Stimulated activated naive B cell treated with anti-CD40 and anti-IgM and Interleukin-4, amounts not matched to agents 10 μg/mL and 1 μg/mL and 100 μg/mL, for 72 hours (primary cell): Measurements from ENCODE around the gene ITGB2.
"Not testable (repeated sequence)": the region's sequence is repeated elsewhere in the genome, so short reads cannot be mapped to it uniquely, and the experiment has no call there.

Source experiments
- ATAC-seq, 2 donors: fragments of 150-1000 bp; cut with Tn5 transposase; replicated peaks; 2 replicates each; pipeline ENCODE4 v1.10.0; 2021; ENCODE audit warnings: moderate library complexity in 1 of 2
- DNase-seq: peaks from one replicate; pipeline ENCODE4 v3.0.0; 2021
- H3K27ac Mint-ChIP-seq: one replicate; pipeline ENCODE4 v1.8.0; 2022; ENCODE audit warnings: mild to moderate bottlenecking, mixed read lengths
- H3K27me3 Mint-ChIP-seq, 2 donors: one replicate each; pipeline ENCODE4 v1.8.0; 2022; ENCODE audit warnings: mixed read lengths in 2 of 2
- H3K36me3 Mint-ChIP-seq, 2 donors: one replicate each; pipeline ENCODE4 v1.8.0; 2022; ENCODE audit warnings: mixed read lengths in 2 of 2, mild to moderate bottlenecking in 1 of 2
- H3K4me1 Mint-ChIP-seq, 2 donors: one replicate each; pipeline ENCODE4 v1.8.0; 2022; ENCODE audit warnings: mixed read lengths in 2 of 2, mild to moderate bottlenecking in 1 of 2
- H3K4me3 Mint-ChIP-seq, 2 donors: one replicate each; pipeline ENCODE4 v1.8.0; 2022; ENCODE audit warnings: mild to moderate bottlenecking in 2 of 2, mixed read lengths in 2 of 2, moderate library complexity in 1 of 2
- H3K9me3 Mint-ChIP-seq, 2 donors: one replicate each; pipeline ENCODE4 v1.8.0; 2022; ENCODE audit warnings: mixed read lengths in 2 of 2, mild to moderate bottlenecking in 1 of 2

The ITGB2 gene

DNA sequence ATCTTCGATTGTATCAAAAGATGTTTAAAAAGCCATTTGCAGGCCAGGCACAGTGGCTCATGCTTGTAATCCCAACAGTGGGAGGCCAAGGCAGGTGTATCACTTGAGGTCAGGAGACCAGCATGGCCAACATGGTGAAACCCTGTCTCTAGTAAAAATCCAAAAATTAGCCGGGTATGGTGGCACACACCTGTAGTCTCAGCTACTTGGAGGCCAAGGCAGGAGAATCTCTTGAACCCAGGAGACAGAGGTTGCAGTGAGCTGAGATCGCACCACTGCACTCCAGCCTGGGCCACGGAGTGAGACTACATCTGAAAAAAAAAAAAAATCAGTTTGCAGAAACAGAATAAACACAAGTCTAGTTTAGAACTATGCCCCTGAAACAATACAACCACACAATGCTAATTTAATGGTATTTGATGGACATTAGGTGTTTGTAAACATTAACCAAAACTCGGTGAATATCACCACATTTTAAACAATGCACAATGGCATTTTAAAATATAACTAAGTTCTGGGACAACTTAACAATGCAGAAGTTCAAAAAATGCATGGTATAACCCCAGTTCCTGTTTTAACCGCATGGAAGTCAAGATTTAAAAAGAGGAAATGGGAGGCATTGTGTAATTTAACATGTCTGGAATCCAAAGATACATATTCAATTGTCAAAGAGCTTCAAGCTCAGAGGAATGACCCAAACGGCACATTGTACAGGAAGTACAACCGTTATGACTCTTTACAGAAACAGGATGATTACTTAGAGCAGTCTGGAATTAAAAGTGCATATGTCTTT lies 40.1 kb downstream of the ITGB2 start:
- Mint-ChIP-seq H3K36me3 (peaks cover 0 to 10% of the 10 kb centered on the region in 2 donors), H3K27ac (peak overlapping the region; percentile 75), H3K27me3 (no peaks in the 10 kb centered on the region), H3K4me1 (peaks cover 32 to 67% of the 10 kb centered on the region in 2 donors), H3K4me3 (peak overlapping the region; percentile 42 to 70), H3K9me3 (no peaks in the 10 kb centered on the region)
- ATAC-seq (peak; percentile 60 to 72), DNase-seq (no peak)

DNA sequence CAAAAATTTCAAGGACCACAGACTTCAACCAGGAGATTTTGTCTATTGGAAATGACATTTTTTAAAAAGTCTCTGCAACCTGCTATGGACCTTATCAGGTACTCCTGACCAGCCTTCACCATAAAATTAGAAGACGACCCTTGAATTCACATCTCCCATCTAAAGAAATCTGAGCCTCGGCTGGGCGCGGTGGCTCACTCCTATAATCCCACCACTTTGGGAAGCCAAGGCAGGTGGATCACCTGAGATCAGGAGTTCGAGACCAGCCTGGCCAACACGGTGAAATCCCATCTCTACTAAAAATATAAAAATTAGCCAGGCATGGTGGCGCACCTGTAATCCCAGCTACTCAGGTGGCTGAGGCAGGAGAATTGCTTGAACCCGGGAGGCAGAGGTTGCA lies 41.5 kb downstream of the ITGB2 start:
- H3K4me1 Mint-ChIP-seq = peaks cover 40 to 80% of the 10 kb centered on the region in 2 donors
- not testable (repeated sequence) for ATAC-seq

DNA sequence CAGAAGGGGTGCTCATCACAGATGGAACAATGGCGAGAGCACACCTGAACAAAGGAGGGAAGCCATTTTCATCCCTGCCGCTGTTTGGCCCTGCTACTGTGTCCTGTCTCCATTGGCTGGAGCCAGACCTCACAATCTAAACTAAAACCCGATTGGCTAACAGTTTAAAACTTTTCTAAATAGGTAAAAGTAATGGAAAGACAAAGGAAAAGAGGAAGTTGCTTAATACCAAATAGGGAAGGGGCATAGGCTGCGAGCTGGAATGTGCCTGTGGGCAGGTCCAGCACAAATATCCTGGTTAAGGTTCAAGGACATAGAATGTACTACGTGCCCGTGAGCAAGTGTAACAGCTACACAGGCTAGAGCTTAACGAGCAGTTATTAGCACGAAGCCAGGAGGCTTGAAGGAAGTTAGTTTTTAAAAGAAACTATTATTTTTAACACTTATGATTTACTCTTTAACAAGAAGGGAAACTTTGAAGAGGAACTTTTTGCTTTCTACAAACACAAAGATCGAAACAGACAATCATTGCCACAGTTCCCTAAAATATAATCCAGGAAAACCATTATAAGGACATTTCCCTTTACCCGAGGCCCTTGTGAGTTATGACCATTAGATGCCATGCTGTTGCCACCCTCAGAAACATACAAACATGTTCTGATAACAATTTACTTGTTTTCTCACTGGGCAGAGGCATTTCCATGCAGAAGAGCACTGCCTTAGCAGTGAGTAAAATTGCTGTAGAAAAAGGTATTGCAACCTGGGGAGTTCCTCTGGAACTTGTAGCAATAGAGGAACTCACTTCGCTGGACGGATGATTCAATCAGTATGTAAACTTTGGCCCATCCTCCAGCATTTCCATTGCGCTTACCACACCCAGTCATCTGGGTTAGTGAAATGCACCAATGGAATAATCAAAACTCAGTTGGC lies 42.4 kb downstream of the ITGB2 start:
- Mint-ChIP-seq H3K4me1 (peaks cover 42 to 80% of the 10 kb centered on the region in 2 donors), H3K9me3 (no peaks in the 10 kb centered on the region), H3K27ac (peak overlapping the region; percentile 71), H3K27me3 (no peaks in the 10 kb centered on the region), H3K4me3 (peak overlapping the region; percentile 61 to 72), H3K36me3 (no peaks in the 10 kb centered on the region)
- ATAC-seq = peak; percentile 19 to 33
- DNase-seq = no peak

More for the DNA sequence above, 41.5 kb downstream of the ITGB2 start:
- not testable (repeated sequence) for H3K9me3 Mint-ChIP-seq, DNase-seq, H3K27ac Mint-ChIP-seq, H3K4me3 Mint-ChIP-seq, H3K27me3 Mint-ChIP-seq, H3K36me3 Mint-ChIP-seq

DNA sequence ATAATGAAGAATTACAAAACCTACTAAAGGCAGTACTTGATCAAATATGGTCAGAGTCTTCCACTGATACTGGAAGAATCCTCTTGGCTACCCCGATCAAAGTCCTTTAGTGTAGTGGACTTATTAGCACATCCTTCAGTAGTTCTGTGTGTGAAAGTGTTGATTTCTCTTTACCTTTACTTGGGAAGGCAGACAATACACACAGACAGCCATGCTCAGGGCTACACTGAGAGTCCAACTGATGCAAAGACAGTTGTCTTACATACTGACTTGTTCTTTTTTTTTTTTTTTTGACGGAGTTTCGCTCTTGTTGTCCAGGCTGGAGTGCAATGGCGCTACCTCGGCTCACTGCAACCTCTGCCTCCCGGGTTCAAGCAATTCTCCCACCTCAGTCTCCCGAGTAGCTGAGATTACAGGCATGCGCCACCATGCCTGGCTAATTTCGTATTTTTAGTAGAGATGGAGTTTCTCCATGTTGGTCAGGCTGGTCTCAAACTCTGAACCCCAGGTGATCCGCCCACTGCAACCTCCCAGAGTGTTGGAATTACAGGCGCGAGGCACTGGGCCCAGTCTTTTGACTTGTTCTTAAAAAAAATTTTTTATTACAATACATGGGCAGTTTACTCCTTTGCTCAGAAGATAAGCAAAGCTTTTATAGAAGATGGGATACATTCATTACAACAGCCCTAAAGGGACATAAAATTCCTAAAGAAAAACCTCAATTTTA lies 43.7 kb downstream of the ITGB2 start:
- ATAC-seq (no peak), DNase-seq (no peak)
- Mint-ChIP-seq H3K4me1 (peaks cover 40 to 75% of the 10 kb centered on the region in 2 donors), H3K36me3 (no peaks in the 10 kb centered on the region), H3K27me3 (no peaks in the 10 kb centered on the region), H3K27ac (no peak overlapping the region), H3K9me3 (no peaks in the 10 kb centered on the region), H3K4me3 (no peak overlapping the region)

DNA sequence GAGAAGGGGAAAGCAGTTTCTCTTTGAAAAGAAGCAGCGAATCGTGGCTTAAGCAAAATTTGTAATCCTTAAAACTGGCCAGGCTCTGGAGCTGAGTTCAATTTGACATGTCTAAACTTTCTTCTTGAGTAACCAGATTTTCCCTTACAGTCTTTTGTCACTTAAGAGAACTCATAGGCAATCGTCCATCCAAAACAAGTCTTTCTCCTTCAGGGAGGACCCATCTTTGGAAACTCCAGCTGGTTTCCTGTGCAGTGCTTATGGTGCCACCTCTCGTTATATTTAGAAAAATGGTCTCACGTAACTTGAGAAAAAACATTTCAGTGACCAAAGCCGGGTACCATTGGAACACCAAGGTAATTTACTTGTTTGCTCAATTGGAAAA lies 45.4 kb downstream of the ITGB2 start:
- H3K27ac Mint-ChIP-seq = peak overlapping the region; percentile 93
- no peaks in the 10 kb centered on the region for H3K9me3 Mint-ChIP-seq
- H3K4me3 Mint-ChIP-seq = peak overlapping the region; percentile 87 to 92
- peaks cover 39 to 74% of the 10 kb centered on the region in 2 donors for H3K4me1 Mint-ChIP-seq
- H3K36me3 Mint-ChIP-seq = peaks cover 0 to 3% of the 10 kb centered on the region in 2 donors
- ATAC-seq (no peak), DNase-seq (no peak)
- no peaks in the 10 kb centered on the region for H3K27me3 Mint-ChIP-seq

DNA sequence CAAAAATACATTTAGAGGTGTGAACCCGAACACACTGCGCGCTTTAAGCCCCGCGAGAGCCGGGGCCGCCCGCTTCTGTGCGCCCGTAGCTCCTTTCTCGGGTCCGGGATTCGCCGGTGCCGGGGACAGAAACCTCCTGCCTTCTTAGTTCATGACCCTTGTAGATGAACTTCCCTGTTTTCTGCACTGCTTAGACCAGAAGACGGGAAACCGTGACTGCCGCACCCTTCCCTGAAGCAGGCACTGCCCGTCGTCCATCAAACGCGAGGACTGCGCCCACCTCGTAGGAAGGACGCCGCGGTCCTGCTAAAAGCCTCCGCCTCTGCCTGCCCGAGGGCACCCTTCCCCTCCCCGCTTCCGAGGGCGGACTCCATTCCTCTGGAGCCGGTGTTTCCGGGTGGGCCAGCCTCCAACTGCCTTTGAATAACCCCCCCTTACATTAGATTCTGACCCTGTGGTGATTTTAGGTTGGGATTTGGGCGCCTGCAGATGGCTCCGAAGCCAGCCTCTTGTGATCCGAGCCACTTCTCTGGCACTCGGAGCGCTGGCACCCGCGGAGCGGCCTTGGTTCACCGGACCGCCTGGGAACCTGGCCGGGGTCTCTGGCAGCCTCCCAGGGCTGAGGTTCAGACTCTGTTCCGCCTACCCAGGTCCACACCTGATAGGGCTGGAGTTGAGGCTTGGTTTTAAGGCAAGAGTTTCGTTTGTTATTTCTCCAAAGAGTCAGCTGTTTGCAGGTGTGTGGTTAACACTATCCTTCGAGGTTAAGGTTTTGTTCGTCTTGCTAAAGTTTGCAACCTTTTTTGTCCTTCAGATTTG lies 46.0 kb downstream of the ITGB2 start:
- H3K36me3 Mint-ChIP-seq = peaks cover 0 to 3% of the 10 kb centered on the region in 2 donors
- peak; percentile 28 for DNase-seq
- ATAC-seq = peak; percentile 18 to 22
- peaks cover 39 to 74% of the 10 kb centered on the region in 2 donors for H3K4me1 Mint-ChIP-seq
- H3K9me3 Mint-ChIP-seq = no peaks in the 10 kb centered on the region
- H3K4me3 Mint-ChIP-seq = peak overlapping the region; percentile 87 to 92
- H3K27ac Mint-ChIP-seq = peak overlapping the region; percentile 93
- no peaks in the 10 kb centered on the region for H3K27me3 Mint-ChIP-seq

DNA sequence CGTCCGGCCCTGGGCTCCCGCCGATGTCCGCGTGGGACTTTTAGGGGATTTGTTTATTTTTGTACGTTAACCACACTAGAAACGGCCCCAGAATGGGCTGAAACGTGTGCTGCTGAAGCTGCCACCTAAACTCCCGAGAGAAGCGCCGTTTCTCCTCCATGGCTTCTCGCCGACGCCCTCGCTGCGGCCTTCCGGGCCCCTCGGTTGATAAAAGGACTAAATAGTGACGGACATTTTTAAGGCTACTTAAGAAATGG lies 46.5 kb downstream of the ITGB2 start:
- peaks cover 0 to 3% of the 10 kb centered on the region in 2 donors for H3K36me3 Mint-ChIP-seq
- H3K4me3 Mint-ChIP-seq = peak overlapping the region; percentile 87 to 92
- H3K9me3 Mint-ChIP-seq = no peaks in the 10 kb centered on the region
- no peak for DNase-seq
- H3K27ac Mint-ChIP-seq = peak overlapping the region; percentile 93
- H3K4me1 Mint-ChIP-seq = peaks cover 39 to 71% of the 10 kb centered on the region in 2 donors
- no peaks in the 10 kb centered on the region for H3K27me3 Mint-ChIP-seq
- ATAC-seq = peak in 1 of 2 donors; percentile 0

DNA sequence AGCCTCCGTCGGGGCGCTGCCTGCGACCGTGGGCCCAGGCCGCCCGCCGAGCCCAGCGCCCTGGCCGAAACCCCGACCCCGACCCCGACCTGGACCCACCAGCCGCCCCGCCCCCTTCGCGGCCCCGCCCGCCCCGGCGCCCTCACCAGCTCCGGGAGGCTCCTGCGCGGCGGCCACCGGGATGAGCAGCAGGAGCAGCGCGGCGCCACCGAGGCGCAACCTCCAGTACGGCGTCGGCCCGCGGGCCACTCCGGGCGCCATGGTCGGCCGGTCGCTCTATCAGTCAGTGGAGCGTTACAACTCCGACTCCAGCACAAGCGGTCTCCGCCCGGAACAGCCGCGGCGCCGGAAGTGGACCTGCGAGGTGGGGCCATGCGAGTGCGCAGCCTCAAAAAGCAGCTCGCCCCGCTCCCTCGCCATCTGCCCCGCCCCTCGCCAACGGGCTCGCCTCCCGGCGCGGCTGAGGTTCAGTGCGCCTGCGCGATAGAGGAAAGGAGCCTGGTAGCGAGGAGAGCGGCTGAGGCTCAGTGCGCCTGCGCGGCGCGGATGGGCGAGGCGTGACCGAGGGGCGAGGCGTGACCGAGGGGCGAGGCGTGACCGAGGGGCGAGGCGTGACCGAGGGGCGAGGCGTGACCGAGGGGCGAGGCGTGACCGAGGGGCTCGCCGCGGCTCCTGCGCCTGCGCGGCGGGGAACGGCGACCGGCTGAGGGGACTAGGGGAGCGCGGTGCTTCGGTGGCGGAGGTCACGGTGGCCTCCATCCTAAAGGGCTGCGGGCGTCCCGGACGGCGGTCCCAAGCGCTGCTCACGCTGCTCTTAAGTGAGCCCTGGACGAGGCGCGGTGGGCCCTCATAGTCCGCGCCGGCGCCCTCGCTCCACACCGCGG lies 47.1 kb downstream of the ITGB2 start, which contains the start of gene PTTG1IP:
Gene PTTG1IP (minus strand): TSS at position 335 of the 884 bp plus-strand sequence. CDS start 74 bp downstream, at position 261.
- Mint-ChIP-seq H3K9me3 (no peaks in the 10 kb centered on the region), H3K27ac (peak within 1 kb of the TSS; percentile 93), H3K4me3 (peak within 1 kb of the TSS; percentile 87 to 92), H3K27me3 (no peaks in the 10 kb centered on the region), H3K36me3 (peaks cover 2 to 7% of the 10 kb centered on the region in 2 donors), H3K4me1 (peaks cover 42 to 70% of the 10 kb centered on the region in 2 donors)
- peak; percentile 99 for DNase-seq
- ATAC-seq = peak; percentile 84

DNA sequence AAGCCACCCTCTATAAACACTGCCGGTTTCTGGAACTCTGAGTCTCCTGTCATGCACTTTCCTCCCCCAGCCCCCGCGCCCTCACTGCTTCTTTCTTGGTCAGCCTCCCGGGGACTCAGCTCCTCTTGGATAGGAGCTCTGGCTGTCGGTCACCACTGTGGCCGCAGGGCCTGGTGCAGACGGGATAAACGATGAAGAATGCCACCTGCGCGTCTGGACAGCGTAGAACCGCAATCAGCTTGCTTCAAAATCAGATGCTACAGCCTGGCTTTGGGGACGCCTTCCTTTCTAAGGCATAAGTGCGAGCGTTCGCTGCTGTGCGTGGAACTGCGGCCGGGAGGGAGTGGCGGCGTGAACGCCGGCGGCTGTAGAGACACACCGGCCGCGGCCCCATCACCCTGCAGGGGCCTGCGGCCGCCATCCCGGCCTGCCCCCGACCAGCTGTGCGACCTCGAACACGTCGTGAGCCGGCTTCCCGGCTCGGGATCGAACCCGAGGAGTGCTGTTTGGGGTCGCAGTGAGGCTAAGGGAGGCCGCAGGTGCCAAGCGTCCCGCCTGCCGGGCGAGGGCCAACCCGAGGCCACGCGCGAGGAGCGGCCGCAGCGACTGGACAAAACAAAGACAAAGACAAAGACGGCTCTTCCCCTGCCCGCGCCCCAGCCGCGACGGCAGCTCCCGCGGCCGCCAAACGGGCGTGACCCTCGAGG lies 47.9 kb downstream of the ITGB2 start:
- Mint-ChIP-seq H3K4me1 (peaks cover 43 to 70% of the 10 kb centered on the region in 2 donors), H3K27me3 (no peaks in the 10 kb centered on the region), H3K9me3 (no peaks in the 10 kb centered on the region), H3K4me3 (peak overlapping the region; percentile 87 to 91), H3K27ac (peak overlapping the region; percentile 75), H3K36me3 (peaks cover 4 to 11% of the 10 kb centered on the region in 2 donors)
- ATAC-seq (peak; percentile 3 to 10), DNase-seq (no peak)

DNA sequence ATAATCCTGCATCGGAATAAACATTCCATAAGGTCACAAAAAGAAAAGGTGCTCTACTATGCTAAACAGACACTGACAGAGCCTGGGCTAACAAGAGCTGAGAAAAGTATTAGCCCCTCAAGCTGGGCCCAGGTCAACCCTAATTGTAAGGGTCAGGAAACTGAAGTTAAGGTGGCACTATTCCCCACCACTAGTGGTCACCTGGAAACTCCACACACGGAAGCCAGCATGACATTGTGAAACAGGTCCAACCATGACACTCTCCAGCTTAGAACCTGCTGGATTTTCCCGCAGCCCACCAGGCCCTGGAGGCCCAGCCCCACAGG lies 48.4 kb downstream of the ITGB2 start:
- H3K27ac Mint-ChIP-seq = peak overlapping the region; percentile 75
- no peaks in the 10 kb centered on the region for H3K27me3 Mint-ChIP-seq
- peaks cover 6 to 14% of the 10 kb centered on the region in 2 donors for H3K36me3 Mint-ChIP-seq
- H3K4me3 Mint-ChIP-seq = peak overlapping the region; percentile 87 to 91
- no peak for ATAC-seq
- H3K9me3 Mint-ChIP-seq = no peaks in the 10 kb centered on the region
- peaks cover 46 to 70% of the 10 kb centered on the region in 2 donors for H3K4me1 Mint-ChIP-seq
- DNase-seq = no peak

DNA sequence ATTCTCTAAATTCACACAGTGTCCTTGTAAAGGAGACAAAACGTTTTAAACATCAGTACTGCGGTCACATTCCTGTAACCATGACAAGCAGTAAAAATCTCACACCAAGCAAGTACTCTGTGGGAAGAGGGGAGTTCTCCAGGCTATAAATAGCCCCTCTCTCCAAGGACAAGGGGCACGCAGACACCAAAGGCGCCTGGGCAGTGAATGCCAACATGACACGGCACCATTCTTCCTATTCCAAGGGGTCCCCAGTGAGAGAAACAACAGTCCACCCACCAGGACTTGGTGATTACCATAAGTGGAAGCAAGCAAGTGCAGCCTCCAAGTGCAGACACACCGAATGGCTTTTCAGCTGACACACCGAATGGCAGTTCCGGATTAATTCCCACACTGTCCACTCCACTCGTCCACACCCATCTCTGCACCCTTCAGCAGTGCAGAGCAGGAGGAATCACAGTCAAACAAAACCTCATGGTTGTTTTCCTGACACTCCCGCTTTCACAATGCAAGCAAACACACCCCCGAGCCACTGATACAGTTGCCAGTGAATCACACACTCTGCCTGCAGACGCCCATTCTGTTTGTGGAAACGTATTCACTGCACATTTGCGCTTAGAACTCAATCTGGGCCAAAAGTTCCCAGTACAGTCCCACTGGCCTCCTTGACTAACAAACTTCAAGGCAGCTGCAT lies 49.0 kb downstream of the ITGB2 start:
- H3K27ac Mint-ChIP-seq = no peak overlapping the region
- peak overlapping the region; percentile 87 to 91 for H3K4me3 Mint-ChIP-seq
- peaks cover 11 to 20% of the 10 kb centered on the region in 2 donors for H3K36me3 Mint-ChIP-seq
- no peaks in the 10 kb centered on the region for H3K9me3 Mint-ChIP-seq
- ATAC-seq = no peak
- peaks cover 50 to 74% of the 10 kb centered on the region in 2 donors for H3K4me1 Mint-ChIP-seq
- DNase-seq = no peak
- H3K27me3 Mint-ChIP-seq = no peaks in the 10 kb centered on the region
